Lung (tissue), 12 donors: ENCODE measurements around the gene AUTS2. TPM values are rescaled to one million over a fixed set of nuclear protein-coding genes. Genes with fewer than 3 reads are reported as not detected.

Source experiments
- ATAC-seq: fragments of 200-7000 bp; cut with Tn5 transposase; one replicate; pipeline ENCODE4 v1.9.1; 2020; ENCODE audit warnings: moderate number of reproducible peaks; ENCODE audit not compliant: insufficient read depth, low FRiP score
- DNase-seq, 3 donors: peaks; one replicate each; pipeline ENCODE4 v3.0.0-alpha.2; 2013 to 2017
- H3K27ac ChIP-seq, 2 donors: one replicate each; pipeline ENCODE4 v1.5.1; 2013; ENCODE audit warnings: mild to moderate bottlenecking in 2 of 2, moderate library complexity in 2 of 2, control low read depth in 1 of 2, inconsistent platforms in 1 of 2, low read depth in 1 of 2, low read length in 1 of 2
- H3K27me3 ChIP-seq, 3 donors: one replicate each; pipeline ENCODE4 v1.5.1; 2013; ENCODE audit warnings: low read length in 2 of 3; ENCODE audit not compliant: control insufficient read depth in 3 of 3, insufficient read depth in 3 of 3
- H3K36me3 ChIP-seq, 4 donors: one replicate each; pipeline ENCODE4 v1.5.1; 2013; ENCODE audit warnings: low read length in 4 of 4, mild to moderate bottlenecking in 1 of 4, moderate library complexity in 1 of 4; ENCODE audit not compliant: control insufficient read depth in 4 of 4, insufficient read depth in 4 of 4
- H3K4me1 ChIP-seq, 5 donors: one replicate each; pipeline ENCODE4 v1.5.1; 2013; ENCODE audit warnings: low read length in 5 of 5, mild to moderate bottlenecking in 2 of 5, moderate library complexity in 1 of 5; ENCODE audit not compliant: control insufficient read depth in 5 of 5, insufficient read depth in 5 of 5
- H3K4me3 ChIP-seq: one replicate; pipeline ENCODE4 v1.5.1; 2013; ENCODE audit warnings: mild to moderate bottlenecking, control low read depth, moderate library complexity
- H3K9ac ChIP-seq, 2 donors: one replicate each; pipeline ENCODE4 v1.5.1; 2013; ENCODE audit warnings: low read length in 2 of 2, control low read depth in 1 of 2; ENCODE audit not compliant: insufficient read depth in 1 of 2
- H3K9me3 ChIP-seq, 4 donors: one replicate each; pipeline ENCODE4 v1.5.1; 2013; ENCODE audit warnings: low read length in 3 of 4, mild to moderate bottlenecking in 1 of 4, moderate library complexity in 1 of 4; ENCODE audit not compliant: control insufficient read depth in 4 of 4, insufficient read depth in 3 of 4
- CTCF ChIP-seq: IDR thresholded peaks from 2 replicates; pipeline ENCODE4 v1.5.1; 2012; ENCODE audit warnings: mild to moderate bottlenecking; ENCODE audit errors: control extremely low read depth, extremely low read depth
- WGBS, 2 donors: extraction: QIAGEN DNeasy Blood & Tissue Kit; methylation state at CpG; one replicate each; pipeline ENCODE4 v1.1.7; 2013; 5-methylcytosine and 5-hydroxymethylcytosine counted together
- polyA plus RNA-seq, 2 donors: library from polyadenylated mRNA; stranded (reverse); fragments of 200-250 nt; gene quantifications; one replicate each; pipeline ENCODE4 v1.2.1, GENCODE V29; 2013
- total RNA-seq, 2 donors: library from RNA; depleted of rRNA in 1 of 2; stranded (reverse); fragments of >200 nt in 1 of 2; gene quantifications; one replicate each; pipeline ENCODE4 v1.2.1, GENCODE V29; 2014 to 2021
- donor health status: control.
- donor health status: control.
- donor health status: Bipolar disorder and iron deficiency.
- donor health status: healthy.
- donor health status: DM: yes; HTN: yes; CAD: no.

AUTS2 gene
- total and polyA plus RNA-seq, 4 donors = 11.8 to 115 (median 40.6) TPM

- Histone ChIP-seq H3K36me3 (no peaks in the 10 kb centered on the region), H3K9ac (no peak overlapping the region), H3K27me3 (no peaks in the 10 kb centered on the region), H3K27ac (no peak overlapping the region), H3K9me3 (no peaks in the 10 kb centered on the region), H3K4me1 (no peaks in the 10 kb centered on the region), H3K4me3 (no peak overlapping the region)
- ATAC-seq (no peak), DNase-seq (no peak)
- WGBS, 2 donors = 92 to 93% methylated on average over 12 of the region's 12 CpGs
- TF ChIP-seq CTCF = no peak
These were observed 828.1 kb downstream of the AUTS2 start for GRCh38 chr7:70426249-70426880.

DNA sequence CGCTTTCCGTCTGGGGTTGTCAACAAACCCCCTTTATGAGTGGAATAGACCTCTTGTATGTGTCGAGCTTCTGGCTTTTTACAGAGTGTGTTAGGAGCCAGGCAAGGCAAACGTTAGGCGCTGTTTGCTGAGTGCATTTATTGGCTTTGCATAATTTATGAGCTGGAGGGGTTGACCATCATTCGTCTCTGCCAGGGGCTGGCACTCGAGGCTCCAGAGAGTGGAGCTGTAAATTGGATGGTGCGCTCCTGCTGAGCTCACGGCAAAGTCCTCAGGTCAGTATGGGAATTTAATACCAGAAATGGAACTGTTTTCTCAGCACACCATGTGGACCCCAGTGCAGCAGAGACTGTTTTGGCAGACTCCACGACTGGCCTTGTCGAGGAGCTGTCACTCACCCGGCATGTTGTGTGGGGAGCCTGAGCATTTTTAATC lies 834.3 kb downstream of the AUTS2 start:
- no peak for DNase-seq

DNA sequence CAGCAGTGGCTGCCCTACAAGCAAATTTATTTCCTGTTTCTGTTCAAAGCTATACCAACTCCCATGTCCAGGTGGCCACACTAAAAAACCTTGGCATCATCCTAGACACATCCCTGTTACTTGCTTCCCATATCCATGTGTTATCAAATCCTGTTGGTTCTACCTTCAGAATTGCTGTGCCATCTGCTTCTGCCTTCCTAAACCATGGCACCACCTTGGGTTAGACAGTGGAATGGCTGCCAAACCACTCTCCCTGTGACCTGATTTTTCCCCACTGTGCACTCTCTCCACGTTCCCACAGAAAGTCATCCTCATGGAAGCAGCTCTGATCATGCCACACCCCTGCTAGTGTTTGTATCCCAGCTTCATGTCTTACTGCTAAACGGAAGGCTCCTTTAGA lies 836.1 kb downstream of the AUTS2 start:
- H3K4me1 ChIP-seq = peaks cover 0 to 5% (median 0%) of the 10 kb centered on the region in 5 donors
- H3K27me3 ChIP-seq = no peaks in the 10 kb centered on the region
- H3K4me3 ChIP-seq = no peak overlapping the region
- no peak overlapping the region for H3K9ac ChIP-seq
- H3K9me3 ChIP-seq = no peaks in the 10 kb centered on the region
- H3K36me3 ChIP-seq = no peaks in the 10 kb centered on the region
- ATAC-seq = no peak
- no peak overlapping the region for H3K27ac ChIP-seq
- no peak for DNase-seq
- TF ChIP-seq CTCF = no peak
- WGBS, 2 donors = 83 to 93% methylated on average over 2 of the region's 2 CpGs

More for the DNA sequence above, 834.3 kb downstream of the AUTS2 start:
- peaks cover 0 to 5% (median 0%) of the 10 kb centered on the region in 5 donors for H3K4me1 ChIP-seq
- ATAC-seq = no peak
- H3K27me3 ChIP-seq = no peaks in the 10 kb centered on the region
- 90 to 94% methylated on average over 12 of the region's 12 CpGs for WGBS, 2 donors
- no peaks in the 10 kb centered on the region for H3K9me3 ChIP-seq
- no peak overlapping the region for H3K4me3 ChIP-seq
- H3K36me3 ChIP-seq = no peaks in the 10 kb centered on the region
- H3K9ac ChIP-seq = no peak overlapping the region
- TF ChIP-seq CTCF = no peak
- no peak overlapping the region for H3K27ac ChIP-seq

GRCh38 chr7:70434821-70435220 lies 836.5 kb downstream of the AUTS2 start:
- ATAC-seq (no peak), DNase-seq (no peak)
- TF ChIP-seq CTCF = no peak
- Histone ChIP-seq H3K36me3 (no peaks in the 10 kb centered on the region), H3K27ac (no peak overlapping the region), H3K27me3 (no peaks in the 10 kb centered on the region), H3K4me3 (no peak overlapping the region), H3K9ac (no peak overlapping the region), H3K9me3 (no peaks in the 10 kb centered on the region), H3K4me1 (peaks cover 0 to 5% (median 0%) of the 10 kb centered on the region in 5 donors)
- WGBS, 2 donors = 93% methylated on average over 1 of the region's 1 CpG
